Activated naive CD4-positive, alpha-beta T cell treated with anti-CD3 and anti-CD28 coated beads for 36 hours (primary cell): ENCODE results near the gene ISG15. TPM values are rescaled to one million over a fixed set of nuclear protein-coding genes. Genes with fewer than 3 reads are reported as not detected.
"Not testable (repeated sequence)": the region's sequence is repeated elsewhere in the genome, so short reads cannot be mapped to it uniquely, and the experiment has no call there.

Source experiments
- CTCF ChIA-PET: fragments of 350-600 bp; sonication (Branson Sonifier 250); formaldehyde crosslinking; loops from one replicate; lab custom pipeline; 2021; ENCODE audit warnings: antibody characterized with exemption; lab: Charles Lee
- DNase-seq: peaks from one replicate; pipeline ENCODE4 v3.0.0-alpha.2; 2020
- H3K27ac Mint-ChIP-seq: one replicate; pipeline ENCODE4 v1.8.0; 2021; ENCODE audit warnings: mild to moderate bottlenecking, mixed read lengths
- H3K27me3 Mint-ChIP-seq: one replicate; pipeline ENCODE4 v1.8.0; 2021; ENCODE audit warnings: low read depth, mixed read lengths
- H3K36me3 Mint-ChIP-seq: one replicate; pipeline ENCODE4 v1.8.0; 2021; ENCODE audit warnings: low read depth, mixed read lengths
- H3K4me1 Mint-ChIP-seq: one replicate; pipeline ENCODE4 v1.8.0; 2021; ENCODE audit warnings: low read depth, mixed read lengths
- H3K4me3 Mint-ChIP-seq: one replicate; pipeline ENCODE4 v1.8.0; 2021; ENCODE audit warnings: mild to moderate bottlenecking, moderate library complexity, mixed read lengths
- H3K9me3 Mint-ChIP-seq: one replicate; pipeline ENCODE4 v1.8.0; 2021; ENCODE audit warnings: mixed read lengths
- intact Hi-C: fragments of 100-400 bp; cut with micrococcal nuclease; formaldehyde crosslinking; loops from one replicate; pipeline ENCODE4 v1.15.1; 2023
- total RNA-seq, 2 experiments: library from RNA; stranded (reverse); gene quantifications; one replicate each; pipeline ENCODE4 v1.2.3, GENCODE V29; 2021

Gene ISG15
- total RNA-seq, 2 experiments from 2014 or later: 143 to 147 TPM

DNA sequence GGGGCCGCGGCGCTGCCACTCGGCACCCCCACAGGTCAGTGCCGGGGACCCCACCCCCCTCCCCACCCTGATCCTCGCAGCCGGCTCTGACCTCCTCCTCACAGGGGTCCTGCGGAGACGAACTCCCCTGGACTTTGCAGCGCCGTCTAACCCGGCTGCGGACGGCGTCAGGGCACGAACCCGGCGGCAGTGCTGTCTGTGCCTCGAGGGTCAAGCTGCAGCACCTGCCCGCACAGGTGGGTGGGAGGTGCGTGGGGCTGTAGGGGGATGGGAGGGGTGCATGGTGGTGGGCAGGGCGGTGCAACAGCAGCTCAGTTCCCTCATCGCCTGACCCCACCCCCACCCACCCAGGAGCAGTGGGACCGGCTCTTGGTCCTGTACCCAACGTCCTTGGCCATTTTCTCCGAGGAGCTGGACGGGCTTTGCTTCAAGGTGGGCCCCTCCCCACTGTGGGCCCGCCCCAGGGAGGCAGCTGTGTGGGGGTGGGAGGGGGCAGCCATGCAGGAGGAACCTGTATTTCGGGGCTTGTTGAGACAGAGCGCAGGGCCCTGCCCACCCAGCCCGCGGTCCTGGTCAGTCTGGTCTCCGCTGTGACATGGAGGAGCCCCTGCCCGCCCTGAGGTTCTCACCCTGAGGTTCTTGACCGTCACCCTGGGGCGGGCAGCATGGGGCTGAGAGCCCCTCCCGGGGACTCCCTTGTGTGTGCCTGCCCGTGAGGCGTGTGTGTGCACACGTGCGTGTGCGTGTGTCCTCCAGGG lies 42.1 kb upstream of the ISG15 start:
- CTCF ChIA-PET: no interaction called here
- Mint-ChIP-seq H3K4me1 (peaks cover 10% of the 10 kb centered on the region), H3K4me3 (no peak overlapping the region)

DNA sequence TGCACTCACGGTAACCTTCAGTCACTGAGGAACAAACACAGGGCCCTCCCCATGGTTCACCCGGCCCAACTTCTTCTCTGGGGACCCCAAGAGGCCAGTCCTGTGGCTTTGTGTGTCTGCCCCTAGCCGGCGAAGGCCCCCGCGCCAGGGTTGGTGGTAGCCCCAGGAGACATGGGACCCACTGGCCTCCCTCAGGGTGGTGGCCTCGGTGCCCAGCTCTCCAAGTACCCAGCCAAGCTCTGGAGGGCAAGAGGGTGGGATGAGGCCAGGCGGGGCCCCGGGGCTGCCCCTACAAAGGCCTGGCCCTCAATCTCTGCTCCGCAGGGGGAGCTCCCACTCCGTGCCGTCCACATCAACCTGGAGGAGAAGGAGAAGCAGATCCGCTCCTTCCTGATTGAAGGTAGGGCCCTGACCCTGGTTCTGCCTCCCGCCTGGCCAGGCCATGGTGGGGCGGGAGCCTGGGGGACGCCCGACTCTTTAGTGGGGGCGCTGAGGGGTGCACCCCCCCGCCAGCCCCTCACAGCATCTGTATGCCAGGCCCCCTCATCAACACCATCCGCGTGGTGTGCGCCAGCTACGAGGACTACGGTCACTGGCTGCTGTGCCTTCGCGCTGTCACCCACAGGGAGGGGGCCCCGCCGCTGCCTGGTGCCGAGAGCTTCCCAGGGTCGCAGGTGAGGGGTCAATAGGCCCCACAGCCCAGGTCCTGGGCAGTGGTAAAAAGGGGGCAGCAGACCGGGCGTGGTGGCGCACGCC lies 41.4 kb upstream of the ISG15 start:
- peaks cover 7% of the 10 kb centered on the region for H3K4me1 Mint-ChIP-seq
- no peaks in the 10 kb centered on the region for H3K9me3 Mint-ChIP-seq
- no peak for DNase-seq
- no peak overlapping the region for H3K27ac Mint-ChIP-seq
- CTCF ChIA-PET: no interaction called here
- no peaks in the 10 kb centered on the region for H3K36me3 Mint-ChIP-seq
- peaks cover 22% of the 10 kb centered on the region for H3K27me3 Mint-ChIP-seq
- no peak overlapping the region for H3K4me3 Mint-ChIP-seq
- intact Hi-C loops: no loop called here

More for the DNA sequence above, 42.1 kb upstream of the ISG15 start:
- Mint-ChIP-seq H3K27ac (no peak overlapping the region), H3K36me3 (no peaks in the 10 kb centered on the region), H3K9me3 (no peaks in the 10 kb centered on the region), H3K27me3 (peaks cover 22% of the 10 kb centered on the region)
- no peak for DNase-seq
- intact Hi-C loops: no loop called here

DNA sequence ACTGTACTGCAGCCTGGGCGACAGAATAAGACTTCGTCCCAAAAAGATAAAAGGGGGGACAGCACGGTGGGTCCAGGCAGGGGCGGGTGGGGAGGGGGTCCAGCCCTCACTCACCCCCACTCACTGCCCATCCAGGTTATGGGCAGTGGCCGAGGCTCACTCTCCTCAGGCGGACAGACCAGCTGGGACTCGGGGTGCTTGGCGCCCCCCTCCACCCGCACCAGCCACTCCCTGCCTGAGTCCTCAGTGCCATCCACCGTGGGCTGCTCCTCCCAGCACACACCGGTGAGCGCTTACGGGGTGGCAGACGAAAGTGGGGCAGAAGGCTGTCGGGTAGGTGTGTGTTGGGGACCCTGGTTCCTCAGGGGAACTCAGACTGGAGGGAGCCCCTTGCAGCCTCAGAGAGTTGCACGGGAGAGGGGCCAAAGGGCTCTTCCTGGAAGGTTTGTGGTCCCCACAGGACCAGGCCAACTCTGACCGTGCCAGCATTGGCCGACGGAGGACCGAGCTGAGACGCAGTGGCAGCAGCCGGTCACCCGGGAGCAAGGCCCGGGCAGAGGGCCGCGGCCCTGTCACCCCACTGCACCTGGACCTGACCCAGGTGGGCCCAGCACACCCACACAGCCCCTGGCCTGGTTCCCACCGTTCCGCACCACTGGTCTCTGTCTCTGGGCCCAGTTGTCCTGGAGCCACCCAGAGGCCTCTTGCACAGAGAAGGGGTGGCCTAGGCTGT lies 40.4 kb upstream of the ISG15 start:
- Mint-ChIP-seq H3K27ac (no peak overlapping the region), H3K4me3 (no peak overlapping the region), H3K36me3 (no peaks in the 10 kb centered on the region), H3K4me1 (peaks cover 3% of the 10 kb centered on the region), H3K9me3 (no peaks in the 10 kb centered on the region), H3K27me3 (peaks cover 22% of the 10 kb centered on the region)
- CTCF ChIA-PET: no interaction called here
- DNase-seq: no peak
- intact Hi-C loops: no loop called here

- no peaks in the 10 kb centered on the region for H3K9me3 Mint-ChIP-seq
- H3K4me1 Mint-ChIP-seq: peaks cover 6% of the 10 kb centered on the region
- H3K27ac Mint-ChIP-seq: no peak overlapping the region
- no peak overlapping the region for H3K4me3 Mint-ChIP-seq
- H3K27me3 Mint-ChIP-seq: peaks cover 23% of the 10 kb centered on the region
- CTCF ChIA-PET: no interaction called here
- H3K36me3 Mint-ChIP-seq: no peaks in the 10 kb centered on the region
- DNase-seq: no peak
- intact Hi-C loops: no loop called here
Measured at GRCh38 chr1:973459-974292, 39.6 kb upstream of the ISG15 start.

- no peaks in the 10 kb centered on the region for H3K36me3 Mint-ChIP-seq
- no peaks in the 10 kb centered on the region for H3K9me3 Mint-ChIP-seq
- no peak overlapping the region for H3K4me3 Mint-ChIP-seq
- no peak overlapping the region for H3K27ac Mint-ChIP-seq
- CTCF ChIA-PET: no interaction called here
- no peak for DNase-seq
- intact Hi-C loops: no loop called here
- peaks cover 23% of the 10 kb centered on the region for H3K27me3 Mint-ChIP-seq
- H3K4me1 Mint-ChIP-seq: peaks cover 6% of the 10 kb centered on the region
Measured at GRCh38 chr1:974293-974640, 39.0 kb upstream of the ISG15 start.

- no peak for DNase-seq
- no peak overlapping the region for H3K27ac Mint-ChIP-seq
- peaks cover 6% of the 10 kb centered on the region for H3K4me1 Mint-ChIP-seq
- H3K36me3 Mint-ChIP-seq: no peaks in the 10 kb centered on the region
- intact Hi-C loops: no loop called here
- peaks cover 19% of the 10 kb centered on the region for H3K27me3 Mint-ChIP-seq
- CTCF ChIA-PET: interaction anchor here (1.2 kb wide), 1 partner anchor 39 kb away, joined by 3 read pairs; the partner anchor contains the start of gene ISG15
- no peak overlapping the region for H3K4me3 Mint-ChIP-seq
- H3K9me3 Mint-ChIP-seq: no peaks in the 10 kb centered on the region
Measured at GRCh38 chr1:974687-975328, 38.5 kb upstream of the ISG15 start.

GRCh38 chr1:975365-975764 lies 37.9 kb upstream of the ISG15 start:
- intact Hi-C loops: no loop called here

DNA sequence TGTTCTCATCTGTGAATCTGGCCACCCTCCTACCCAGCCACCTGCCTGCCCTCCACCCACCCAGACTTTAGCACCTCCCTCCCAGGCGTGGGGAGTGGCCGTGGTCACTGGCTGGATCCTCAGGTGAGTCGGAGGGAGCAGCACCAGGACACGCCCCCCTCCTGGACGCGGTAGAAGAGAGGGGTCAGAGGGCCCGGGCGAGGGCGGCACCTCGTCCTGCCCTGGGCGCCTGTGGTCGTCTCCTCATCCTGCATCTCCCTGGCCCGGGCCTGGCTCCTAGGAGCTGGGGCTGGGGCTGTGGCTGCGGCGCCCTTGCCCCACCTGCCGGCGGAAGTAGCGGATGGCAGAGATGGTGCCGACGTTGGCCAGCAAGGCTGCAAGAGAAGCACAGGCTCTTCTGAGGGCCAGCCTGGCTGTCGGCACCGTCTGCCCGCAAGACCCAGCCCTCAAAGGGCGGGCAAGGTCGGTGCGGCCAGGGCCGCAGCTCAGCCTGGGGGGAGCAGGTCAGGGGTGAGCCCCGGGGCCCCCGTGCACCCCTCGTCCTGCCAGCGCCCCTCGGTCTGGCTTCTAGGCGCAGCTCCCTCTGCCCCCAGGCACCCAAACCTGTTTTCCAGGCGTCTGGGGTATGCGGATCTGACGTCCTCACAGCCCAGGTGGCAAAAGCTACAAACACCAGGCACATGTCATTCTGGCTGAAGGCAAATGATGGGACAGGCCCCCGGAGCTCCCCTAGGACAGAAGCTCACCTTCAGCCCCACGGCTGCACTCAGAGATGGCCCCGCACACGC lies 37.2 kb upstream of the ISG15 start:
- peaks cover 19% of the 10 kb centered on the region for H3K27me3 Mint-ChIP-seq
- H3K27ac Mint-ChIP-seq: no peak overlapping the region
- H3K9me3 Mint-ChIP-seq: no peaks in the 10 kb centered on the region
- H3K4me1 Mint-ChIP-seq: peaks cover 6% of the 10 kb centered on the region
- CTCF ChIA-PET: interaction anchor here (0.6 to 1.5 kb wide), 8 partner anchors 8 to 71 kb away, joined by 3 to 11 read pairs (median 3); partner anchors contain the start of gene ISG15
- peak; percentile 79 for DNase-seq
- intact Hi-C loops: loop anchor here (1.0 kb wide), 1 partner anchor 72 kb away; no protein-coding TSS in a partner anchor
- no peaks in the 10 kb centered on the region for H3K36me3 Mint-ChIP-seq
- H3K4me3 Mint-ChIP-seq: no peak overlapping the region

More at GRCh38 chr1:975365-975764, 37.9 kb upstream of the ISG15 start:
- Mint-ChIP-seq H3K4me1 (peaks cover 6% of the 10 kb centered on the region), H3K9me3 (no peaks in the 10 kb centered on the region), H3K27me3 (peaks cover 19% of the 10 kb centered on the region), H3K4me3 (no peak overlapping the region), H3K36me3 (no peaks in the 10 kb centered on the region), H3K27ac (no peak overlapping the region)
- DNase-seq: no peak
- CTCF ChIA-PET: interaction anchor here (1.2 to 1.5 kb wide), 2 partner anchors 38 to 70 kb away, joined by 3 to 11 read pairs; partner anchors contain the start of gene ISG15

- DNase-seq, H3K4me1 Mint-ChIP-seq, H3K9me3 Mint-ChIP-seq, H3K36me3 Mint-ChIP-seq, H3K27ac Mint-ChIP-seq, H3K4me3 Mint-ChIP-seq: not testable (repeated sequence)
- intact Hi-C loops: loop anchor here (1.0 kb wide), 1 partner anchor 72 kb away; no protein-coding TSS in a partner anchor
- CTCF ChIA-PET: interaction anchor here (0.6 to 1.5 kb wide), 6 partner anchors 9 to 71 kb away, joined by 3 to 11 read pairs (median 3); partner anchors contain the start of gene ISG15
- peaks cover 16% of the 10 kb centered on the region for H3K27me3 Mint-ChIP-seq
Measured at GRCh38 chr1:976791-977190, 36.5 kb upstream of the ISG15 start.

GRCh38 chr1:978069-978834 lies 35.0 kb upstream of the ISG15 start:
- Mint-ChIP-seq H3K27me3 (peaks cover 13% of the 10 kb centered on the region), H3K36me3 (no peaks in the 10 kb centered on the region), H3K27ac (no peak overlapping the region), H3K9me3 (no peaks in the 10 kb centered on the region), H3K4me1 (peaks cover 6% of the 10 kb centered on the region), H3K4me3 (no peak overlapping the region)
- no peak for DNase-seq
- intact Hi-C loops: no loop called here
- CTCF ChIA-PET: no interaction called here
